Measurements from ENCODE around the gene LINC01488. TPM values are rescaled to one million over a fixed set of nuclear protein-coding genes. Genes with fewer than 3 reads are reported as not detected.

Gene LINC01488
- total and polyA plus RNA-seq, 2 of the 13 experiments (the other 11 are each of a cell fraction or from before 2014, with no cell fraction given) = 0.26 to 0.58 TPM

GRCh38 chr11:69480547-69481392 lies 693 bp upstream of the LINC01488 start (continued):
- TF ChIP-seq ZNF687 (CRISPR knock-in tag; IDR thresholded peaks at IDR 0.05) (peak; percentile 37), TEAD3 (CRISPR knock-in tag; optimal IDR thresholded peaks at IDR 0.05; ENCODE audit: borderline replicate concordance) (peak; percentile 77), NFIB (CRISPR knock-in tag; IDR thresholded peaks at IDR 0.05; ENCODE audit: borderline replicate concordance) (peak; percentile 50; the same call in 1 of the 2 replicates), ZNF646 (CRISPR knock-in tag; IDR thresholded peaks at IDR 0.05) (no peak), ZHX2 (IDR thresholded peaks at IDR 0.05; ENCODE audit: low read depth) (0 out of 2 replicates have a peak, but pooled peaks have one; percentile 15), ZHX2 (CRISPR knock-in tag; IDR thresholded peaks at IDR 0.05; ENCODE audit: borderline replicate concordance) (no peak)
